OCI-LY1 (cell line): ENCODE results near the gene SSX1.
"Not testable (repeated sequence)": the region's sequence is repeated elsewhere in the genome, so short reads cannot be mapped to it uniquely, and the experiment has no call there.

Source experiments
- H2AFZ ChIP-seq: fragments of 200-600 bp; sonication (generic), shearing (Covaris generic); 2 replicates; pipeline ENCODE4 v1.6.0; 2014; ENCODE audit warnings: antibody characterized with exemption, mild to moderate bottlenecking, low read length
- H3F3A ChIP-seq: fragments of 200-600 bp; sonication (generic), shearing (Covaris generic); 2 replicates; pipeline ENCODE4 v1.6.0; 2014; ENCODE audit warnings: mild to moderate bottlenecking, antibody characterized with exemption, low read length, moderate library complexity; ENCODE audit not compliant: insufficient read depth
- H3K27ac ChIP-seq: fragments of 200-600 bp; sonication (generic); 2 replicates; pipeline ENCODE4 v1.5.1; 2014; ENCODE audit warnings: low read length, mixed run types, mild to moderate bottlenecking, low read depth; ENCODE audit not compliant: poor library complexity, severe bottlenecking
- H3K27me3 ChIP-seq: fragments of 200-600 bp; sonication (generic); 2 replicates; pipeline ENCODE4 v1.6.0; 2014; ENCODE audit warnings: antibody characterized with exemption, mild to moderate bottlenecking, low read length, moderate library complexity; ENCODE audit not compliant: insufficient read depth
- H3K36me3 ChIP-seq: fragments of 200-600 bp; sonication (generic); 2 replicates; pipeline ENCODE4 v1.6.1; 2014; ENCODE audit warnings: mild to moderate bottlenecking, antibody characterized with exemption, low read length, moderate library complexity, mixed read lengths; ENCODE audit not compliant: insufficient read depth
- H3K4me1 ChIP-seq: fragments of 200-600 bp; sonication (generic); 2 replicates; pipeline ENCODE4 v1.5.1; 2014; ENCODE audit warnings: mild to moderate bottlenecking, low read length, moderate library complexity; ENCODE audit not compliant: insufficient read depth, severe bottlenecking
- H3K4me2 ChIP-seq: fragments of 200-600 bp; sonication (generic), shearing (Covaris generic); 2 replicates; pipeline ENCODE4 v1.6.1; 2014; ENCODE audit warnings: low read length
- H3K4me3 ChIP-seq: fragments of 200-600 bp; sonication (generic); 2 replicates; pipeline ENCODE4 v1.5.1; 2014; ENCODE audit warnings: low read length, low read depth, mild to moderate bottlenecking, mixed read lengths; ENCODE audit not compliant: poor library complexity, severe bottlenecking
- H3K79me2 ChIP-seq: fragments of 200-600 bp; shearing (Covaris generic); 2 replicates; pipeline ENCODE4 v1.6.1; 2016; ENCODE audit warnings: mixed run types, low read length, mixed read lengths; ENCODE audit not compliant: insufficient read depth
- H3K9ac ChIP-seq: fragments of 200-600 bp; sonication (generic), shearing (Covaris generic); 2 replicates; pipeline ENCODE4 v1.6.1; 2014; ENCODE audit warnings: mild to moderate bottlenecking, low read length, mixed read lengths
- H3K9me2 ChIP-seq: fragments of 200-600 bp; sonication (generic), shearing (Covaris generic); 2 replicates; pipeline ENCODE4 v1.6.1; 2014; ENCODE audit warnings: low read depth, mild to moderate bottlenecking, low read length, mixed read lengths
- H3K9me3 ChIP-seq: fragments of 200-600 bp; shearing (Covaris generic); 2 replicates; pipeline ENCODE4 v1.6.1; 2014; ENCODE audit warnings: low read length, mixed read lengths
- H4K20me1 ChIP-seq: fragments of 200-600 bp; sonication (generic), shearing (Covaris generic); 2 replicates; pipeline ENCODE4 v1.6.0; 2016; ENCODE audit warnings: mild to moderate bottlenecking, low read length; ENCODE audit not compliant: insufficient read depth
- CTCF ChIP-seq: fragments of 200-600 bp; sonication (generic), shearing (Covaris generic); IDR thresholded peaks from 2 replicates; pipeline ENCODE4 v1.5.1; 2017; ENCODE audit warnings: mild to moderate bottlenecking, antibody characterized with exemption, low read length, moderate library complexity, mixed read lengths
- EZH2 ChIP-seq: fragments of 200-600 bp; sonication (generic), shearing (Covaris generic); IDR thresholded peaks from 2 replicates; pipeline ENCODE4 v1.8.0; 2017; ENCODE audit warnings: borderline replicate concordance, mixed run types, mild to moderate bottlenecking, antibody characterized with exemption, low read length, moderate library complexity, mixed read lengths

Gene SSX1

GRCh38 chrX:48278958-48279357 is 23.8 kb downstream of the SSX1 start:
- no peak overlapping the region for H3K4me2 ChIP-seq
- no peak for TF ChIP-seq CTCF
- no peak for TF ChIP-seq EZH2
- no peak overlapping the region for H3K4me3 ChIP-seq
- no peak overlapping the region for H3K27ac ChIP-seq
- no peaks in the 10 kb centered on the region for H3K79me2 ChIP-seq
- H3K9ac ChIP-seq: no peak overlapping the region
- no peak overlapping the region for H2AFZ ChIP-seq
- no peaks in the 10 kb centered on the region for H3K4me1 ChIP-seq
- H3F3A ChIP-seq: no peaks in the 10 kb centered on the region
- H3K27me3 ChIP-seq: no peaks in the 10 kb centered on the region
- H3K9me2 ChIP-seq: no peaks in the 10 kb centered on the region
- no peaks in the 10 kb centered on the region for H4K20me1 ChIP-seq
- no peaks in the 10 kb centered on the region for H3K36me3 ChIP-seq
- H3K9me3 ChIP-seq: no peaks in the 10 kb centered on the region

DNA sequence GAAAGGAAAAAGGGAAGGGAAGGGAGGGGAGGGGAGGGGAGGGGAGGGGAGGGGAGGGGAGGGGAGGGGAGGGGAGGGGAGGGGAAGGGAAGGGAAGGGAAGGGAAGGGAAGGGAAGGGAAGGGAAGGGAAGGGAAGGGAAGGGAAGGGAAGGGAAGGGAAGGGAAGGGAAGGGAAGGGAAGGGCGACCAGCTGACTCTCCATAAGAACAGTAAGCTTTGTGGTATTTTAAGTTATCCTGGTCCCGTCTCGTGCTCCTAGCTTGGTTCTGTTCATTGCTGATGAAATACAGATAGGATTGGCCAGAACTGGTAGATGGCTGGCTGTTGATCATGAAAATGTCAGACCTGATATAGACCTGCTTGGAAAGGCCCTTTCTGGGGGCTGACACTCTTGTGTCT is 25.5 kb downstream of the SSX1 start:
- H4K20me1 ChIP-seq, H3K4me1 ChIP-seq, H3K9ac ChIP-seq, H3K9me2 ChIP-seq, H3K4me2 ChIP-seq, H3K27ac ChIP-seq, H3K79me2 ChIP-seq, H3K27me3 ChIP-seq, H3K9me3 ChIP-seq, H3K36me3 ChIP-seq, H2AFZ ChIP-seq, H3F3A ChIP-seq, H3K4me3 ChIP-seq: not testable (repeated sequence)

- TF ChIP-seq CTCF (no peak), EZH2 (no peak)
- Histone ChIP-seq H3K36me3 (no peaks in the 10 kb centered on the region), H3F3A (no peaks in the 10 kb centered on the region), H3K27me3 (no peaks in the 10 kb centered on the region), H3K4me1 (no peaks in the 10 kb centered on the region), H3K79me2 (no peaks in the 10 kb centered on the region), H3K27ac (no peak overlapping the region), H3K9me3 (no peaks in the 10 kb centered on the region), H4K20me1 (no peaks in the 10 kb centered on the region), H3K4me2 (no peak overlapping the region), H3K9me2 (no peaks in the 10 kb centered on the region), H3K4me3 (no peak overlapping the region), H2AFZ (no peak overlapping the region), H3K9ac (no peak overlapping the region)
These were observed 51.0 kb downstream of the SSX1 start for GRCh38 chrX:48306175-48306574.

GRCh38 chrX:48313996-48314395 is 58.8 kb downstream of the SSX1 start:
- not testable (repeated sequence) for H3K36me3 ChIP-seq, H3K4me2 ChIP-seq, H3F3A ChIP-seq, H3K4me3 ChIP-seq, H3K79me2 ChIP-seq, H4K20me1 ChIP-seq, H3K9me2 ChIP-seq, H3K4me1 ChIP-seq, H2AFZ ChIP-seq, H3K27ac ChIP-seq, H3K27me3 ChIP-seq, H3K9ac ChIP-seq, H3K9me3 ChIP-seq
